NCI-H128 (cell line): ENCODE measurements around the gene KRT23.

Experiments used
- DNase-seq: peaks from one replicate; lab custom pipeline; 2025; ENCODE audit not compliant: unreplicated experiment; lab: John Stamatoyannopoulos, UW

Gene KRT23

DNA sequence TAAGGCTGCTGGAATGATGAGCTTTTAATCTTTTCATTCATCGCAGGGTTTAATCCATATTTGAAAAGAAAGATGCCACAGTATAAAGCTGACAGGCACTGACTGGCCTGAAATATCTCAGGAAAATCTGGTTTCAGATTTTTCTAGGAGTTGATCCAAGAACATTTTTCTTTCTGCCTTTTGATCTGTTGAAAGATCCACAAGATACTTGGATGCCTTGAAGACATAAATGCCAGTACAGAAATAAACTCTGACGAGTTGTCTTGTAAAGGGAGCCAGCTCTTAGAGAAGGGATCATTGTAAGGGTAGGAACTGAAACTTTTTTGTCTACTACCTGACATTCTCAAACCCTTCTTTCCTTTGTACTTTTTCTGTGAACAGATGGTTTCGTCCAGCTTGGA lies 27.0 kb downstream of the KRT23 start:
- DNase-seq = no peak

DNA sequence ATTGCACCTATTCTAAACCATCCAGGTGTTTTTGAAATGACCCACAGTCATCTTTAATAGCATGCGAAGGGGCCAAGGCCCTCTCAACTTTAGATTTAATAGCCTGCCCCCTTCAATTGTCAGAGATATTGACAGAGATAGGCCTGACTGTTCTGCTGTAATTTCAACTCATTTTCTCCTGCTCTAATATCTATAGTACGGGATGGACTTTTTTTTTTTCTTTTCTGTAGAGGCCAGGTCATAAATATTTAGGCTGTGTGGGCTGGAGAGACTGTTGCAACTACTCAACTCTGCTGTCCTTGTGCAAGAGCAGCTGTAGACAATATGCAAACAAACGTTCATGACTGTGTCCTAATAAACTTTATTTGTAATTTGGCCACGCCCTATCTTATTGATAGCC lies 27.7 kb downstream of the KRT23 start:
- no peak for DNase-seq

DNA sequence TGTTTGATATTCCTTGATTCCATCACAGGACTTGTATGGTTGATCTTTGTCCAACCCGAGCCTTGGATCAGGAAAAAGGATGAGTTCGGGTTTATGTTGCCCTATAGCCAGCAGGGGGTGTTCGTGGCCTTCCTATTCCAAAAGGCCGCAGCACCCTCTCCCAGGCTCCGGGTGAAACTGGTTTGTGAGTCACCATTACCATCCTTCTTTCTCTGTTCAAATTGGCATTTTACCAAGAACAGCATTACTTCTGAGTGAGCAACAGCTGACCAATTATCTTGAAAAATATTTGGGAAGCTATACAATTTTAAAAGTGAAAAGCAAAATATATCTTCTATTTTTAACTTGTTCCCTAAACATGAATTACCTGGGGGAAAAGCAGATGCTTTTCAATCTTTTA lies 28.1 kb downstream of the KRT23 start:
- DNase-seq = peak; percentile 23

DNA sequence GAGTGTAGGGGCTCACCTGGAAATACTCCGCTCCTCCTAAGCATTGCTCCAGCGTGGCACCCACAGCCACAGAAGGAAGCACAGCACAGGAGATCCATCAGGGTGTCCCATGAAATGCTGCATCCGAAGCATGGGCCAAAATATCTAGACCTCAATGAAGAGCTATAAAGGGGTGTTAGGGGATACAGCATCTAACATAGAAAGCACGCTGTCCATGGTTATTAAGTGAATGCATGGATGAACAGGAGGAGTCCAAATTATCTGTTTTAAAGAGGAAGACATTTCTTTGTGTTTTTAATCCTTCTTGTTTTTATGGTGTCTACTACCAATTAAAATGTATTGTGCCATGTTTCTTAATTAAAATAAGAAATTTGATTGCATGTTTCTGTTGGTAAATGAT lies 30.8 kb downstream of the KRT23 start:
- DNase-seq = no peak

DNA sequence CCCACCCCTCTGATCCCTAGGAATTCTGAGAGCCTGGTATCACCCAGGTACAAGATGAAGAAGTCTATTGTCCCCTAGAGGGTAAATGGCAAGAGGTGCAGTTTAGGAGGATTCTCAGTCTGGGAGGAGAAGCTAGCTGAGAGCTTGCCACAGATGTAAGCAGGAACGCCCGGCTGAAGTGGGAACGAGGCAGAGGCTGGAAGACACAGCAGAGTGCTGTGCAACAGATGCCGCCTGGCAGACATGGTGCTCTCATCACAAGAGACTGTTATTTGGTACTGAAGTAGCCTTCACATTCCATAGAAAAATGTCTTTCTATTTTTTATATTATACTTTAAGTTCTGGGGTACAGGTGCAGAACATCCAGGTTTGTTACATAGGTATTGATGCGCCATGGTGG lies 32.1 kb downstream of the KRT23 start:
- DNase-seq = no peak

DNA sequence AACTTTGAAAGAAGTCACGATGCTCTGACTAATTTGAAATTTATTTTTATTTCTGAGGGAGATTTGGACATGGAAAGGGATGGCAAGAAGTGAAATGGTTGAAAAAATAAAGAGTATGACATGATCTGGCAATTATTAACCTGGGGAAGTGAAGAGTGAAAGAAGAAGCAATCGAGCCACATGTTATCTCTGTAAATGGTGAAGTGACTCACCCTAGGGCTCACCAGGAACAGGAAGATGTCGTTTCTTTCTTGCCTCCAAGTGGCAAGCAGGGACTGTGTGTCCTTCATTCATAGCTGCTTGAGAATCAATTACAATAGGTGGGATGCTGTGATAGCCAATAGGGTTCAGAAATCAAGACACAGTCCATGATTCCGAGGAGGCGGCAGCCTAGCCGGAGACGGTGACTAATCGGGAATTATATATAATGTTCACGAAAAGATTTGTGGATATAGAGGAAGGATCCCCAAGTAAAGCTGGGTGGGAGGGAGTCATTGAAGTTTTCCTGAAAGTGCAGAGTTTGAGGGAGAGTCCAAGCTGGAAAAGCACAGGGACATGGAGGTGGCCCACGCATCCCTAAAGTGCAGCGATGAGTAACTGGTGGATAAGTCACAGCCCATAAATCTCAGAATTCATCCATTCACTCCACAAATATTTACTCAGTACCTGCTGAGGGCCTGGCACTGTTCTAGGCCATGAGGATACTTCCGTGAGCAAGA lies 34.2 kb downstream of the KRT23 start:
- DNase-seq = no peak

DNA sequence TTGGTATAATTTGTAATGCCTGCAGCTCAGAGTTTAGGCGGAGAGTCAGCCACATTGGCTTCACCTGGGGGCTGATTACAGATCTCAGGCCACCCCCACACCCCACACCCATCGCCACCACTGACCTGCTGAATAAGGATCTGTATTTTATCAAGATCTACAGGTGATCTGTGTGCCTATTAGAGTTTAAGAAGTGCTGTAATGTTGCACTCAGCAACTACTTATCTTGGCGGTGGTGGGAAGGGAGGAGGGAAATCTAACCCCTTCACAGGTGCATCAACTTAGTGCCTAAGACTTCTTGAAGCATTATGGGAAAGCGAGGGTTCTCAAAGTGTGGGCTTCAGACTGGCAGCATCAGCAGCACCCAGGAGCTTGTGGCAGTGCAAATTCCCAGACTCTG lies 34.9 kb downstream of the KRT23 start:
- no peak for DNase-seq

DNA sequence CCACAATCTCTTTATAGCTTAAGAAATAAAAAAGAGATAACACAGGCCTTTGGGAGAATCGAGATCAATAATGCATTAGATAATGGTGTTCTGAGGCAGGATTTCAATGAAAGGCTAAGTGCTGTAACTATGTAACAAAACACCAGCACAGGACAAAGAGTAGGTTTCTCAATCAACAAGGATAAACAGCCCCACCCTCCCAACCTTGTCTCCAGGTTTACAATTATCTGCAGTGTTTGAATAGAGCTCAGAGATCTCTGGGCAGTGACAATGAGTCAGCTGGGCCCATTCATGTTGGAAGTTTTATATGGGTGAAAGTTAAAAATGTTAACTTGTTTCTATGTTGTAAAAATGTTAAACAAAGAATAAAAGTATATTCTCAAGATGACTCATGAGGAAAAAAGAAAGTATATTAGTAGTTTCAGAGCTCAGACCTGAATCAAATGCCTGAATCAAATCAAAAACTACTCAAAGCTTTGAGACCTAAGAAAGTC lies 35.4 kb downstream of the KRT23 start:
- DNase-seq = no peak

DNA sequence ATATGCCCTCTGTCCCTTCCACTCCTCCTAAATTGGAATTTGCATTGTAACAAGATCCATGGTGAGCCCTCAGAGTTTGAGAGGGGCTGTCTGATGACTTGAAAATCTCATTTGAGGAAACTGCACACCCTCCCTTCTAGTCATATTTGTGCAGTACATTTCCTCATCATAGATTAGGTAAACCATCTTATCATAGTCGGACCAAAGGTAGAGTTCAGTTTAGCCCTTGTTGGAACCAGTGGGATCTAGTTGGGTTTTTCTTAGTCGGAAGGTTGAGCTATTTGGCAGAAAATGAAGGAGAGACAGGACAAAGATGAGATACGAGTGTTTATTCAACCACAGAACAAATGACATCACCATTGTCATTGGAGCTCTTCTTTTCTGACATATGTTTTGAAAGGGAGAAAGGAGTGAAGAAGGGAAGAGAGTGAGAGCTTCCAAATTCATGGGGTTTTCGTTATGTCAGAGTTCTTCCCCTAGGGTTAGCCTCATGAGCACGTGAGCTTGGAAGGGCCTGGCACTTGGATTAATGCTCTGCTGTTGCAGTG lies 36.6 kb downstream of the KRT23 start:
- DNase-seq = no peak

DNA sequence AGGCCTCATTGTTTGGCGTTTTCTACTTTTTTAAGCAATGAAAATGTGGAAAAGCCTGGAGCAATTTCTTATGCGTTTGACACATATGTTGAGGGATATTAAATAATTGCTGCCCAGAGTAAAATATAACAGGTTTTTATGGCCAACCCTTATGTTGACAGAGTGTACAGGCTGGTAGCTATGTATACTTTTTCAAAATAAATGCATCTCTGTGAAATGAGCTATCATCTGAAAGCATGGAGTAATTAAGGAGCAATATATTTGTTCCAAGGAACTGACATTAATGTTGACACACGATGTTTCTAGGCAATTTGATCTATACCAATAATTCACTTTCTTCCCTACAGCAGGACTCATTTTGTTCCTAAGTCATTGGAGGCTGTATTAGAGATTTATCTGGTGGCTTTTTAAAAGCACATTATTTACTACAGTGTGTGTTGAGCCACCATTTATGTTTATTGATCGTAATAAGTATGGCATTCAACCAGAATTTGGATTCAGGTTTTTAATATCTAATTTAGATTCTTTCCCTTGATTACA lies 40.5 kb downstream of the KRT23 start:
- no peak for DNase-seq

DNA sequence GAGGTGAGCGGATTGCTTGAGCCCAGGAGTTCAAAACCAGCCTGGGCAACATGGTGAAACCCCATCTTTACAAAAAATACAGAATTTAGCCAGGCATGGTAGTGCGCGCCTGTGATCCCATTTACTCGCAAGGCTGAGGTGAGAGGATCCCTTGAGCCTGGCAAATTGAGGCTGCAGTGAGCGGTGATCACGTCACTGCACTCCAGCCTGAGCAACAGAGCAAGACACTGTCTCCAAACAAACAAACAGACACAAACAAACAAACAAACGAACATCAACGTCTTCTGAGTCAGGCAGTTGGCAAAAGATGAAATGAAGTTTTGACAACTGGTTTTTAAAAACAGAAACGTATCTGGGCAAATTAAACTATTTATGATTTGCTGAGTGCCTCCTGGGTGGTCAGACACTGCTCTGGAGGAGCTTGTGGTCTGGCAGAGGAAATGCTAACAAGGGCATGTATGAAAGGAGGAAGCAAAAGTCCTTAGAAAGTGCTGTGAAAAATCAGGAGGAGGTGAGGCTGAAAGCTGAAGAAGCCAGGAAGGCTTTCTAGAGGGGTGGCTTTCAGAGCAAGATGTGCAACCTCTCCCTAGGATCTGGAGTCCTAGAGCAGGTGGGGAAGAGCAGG lies 42.2 kb downstream of the KRT23 start:
- no peak for DNase-seq

DNA sequence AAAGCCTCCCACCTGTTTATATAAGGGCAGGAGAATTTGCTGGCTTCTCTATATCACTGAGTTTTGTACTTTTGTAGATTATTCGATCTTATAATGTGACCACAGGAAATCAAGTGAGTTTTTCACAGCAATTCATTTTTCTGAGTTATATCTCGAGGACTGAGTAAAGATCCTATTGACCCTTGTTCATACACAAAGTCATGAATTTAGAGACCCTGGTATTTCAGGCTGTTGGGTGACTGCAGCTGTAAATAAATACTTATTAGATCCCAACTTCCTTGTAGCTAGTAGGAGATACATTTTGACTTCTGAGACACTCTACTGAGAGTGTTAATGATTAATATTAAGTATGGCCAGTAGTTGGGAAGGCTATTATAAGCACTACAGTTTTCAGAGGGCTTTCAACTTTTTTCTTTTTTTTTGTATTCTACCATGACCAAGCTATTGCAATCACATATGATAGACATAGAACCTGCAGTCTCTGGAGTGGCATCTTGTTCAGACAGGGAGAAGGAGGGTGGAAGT lies 49.2 kb downstream of the KRT23 start:
- DNase-seq = no peak

DNA sequence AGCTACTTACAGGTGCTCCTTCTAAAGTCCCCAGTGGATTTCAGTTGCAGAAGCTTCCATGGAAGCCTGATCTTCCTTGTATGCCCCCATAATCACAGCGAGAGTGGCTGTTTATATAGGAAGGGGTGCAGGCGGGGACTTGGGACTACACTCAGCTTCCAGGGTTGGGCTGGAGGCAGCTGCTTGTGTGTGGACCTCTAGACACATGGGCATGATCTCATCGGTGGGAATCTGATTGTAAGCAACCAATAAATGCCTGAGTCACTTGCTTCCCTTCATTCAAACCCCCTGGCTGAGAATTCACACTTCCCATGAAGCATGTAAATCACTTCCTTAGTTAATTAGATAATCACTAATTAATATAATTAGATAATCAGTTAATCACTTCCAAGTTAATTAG lies 51.4 kb downstream of the KRT23 start:
- no peak for DNase-seq

DNA sequence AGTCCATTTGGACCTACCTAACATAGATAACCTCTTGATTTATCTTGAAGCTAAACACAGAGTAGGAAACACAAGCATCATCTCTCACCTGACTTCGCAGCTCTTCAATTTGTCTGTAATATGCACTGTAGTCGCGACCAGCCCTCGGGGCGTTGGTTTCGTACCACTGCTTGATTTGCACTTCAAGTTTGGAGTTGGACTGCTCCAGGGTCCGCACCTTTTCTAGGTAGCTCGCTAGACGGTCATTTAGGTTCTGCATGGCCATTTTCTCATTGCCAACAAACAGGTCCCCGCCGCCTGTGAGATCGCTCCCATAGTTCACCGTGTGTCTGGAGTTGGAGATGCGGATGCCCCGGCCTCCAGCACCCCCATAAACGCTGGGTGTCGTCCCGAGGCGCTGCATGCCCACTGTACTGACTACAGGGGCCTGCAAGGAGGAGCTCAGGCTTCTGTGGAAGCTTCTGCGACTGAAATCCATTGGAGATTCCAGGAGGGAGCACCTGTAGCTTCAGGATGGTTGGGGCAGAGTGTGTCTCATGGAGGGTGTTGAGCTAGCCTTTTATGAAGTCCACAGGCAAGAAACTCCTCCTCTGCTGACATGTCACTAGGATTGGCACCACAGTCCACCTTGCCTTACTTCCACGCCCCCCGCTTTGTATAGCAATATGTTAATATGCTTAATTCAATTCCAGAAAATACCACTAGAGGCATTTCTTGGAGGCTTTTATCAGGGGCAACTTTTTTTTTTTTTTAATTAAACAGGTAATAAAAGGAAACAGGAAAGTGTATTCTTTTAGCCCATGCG lies 52.5 kb downstream of the KRT23 start, which contains the start of gene KRT20:
Gene KRT20, minus strand, starts transcription at position 535 of the 805 bp plus-strand sequence. Its CDS starts 57 bp downstream, at position 478.
- no peak for DNase-seq

DNA sequence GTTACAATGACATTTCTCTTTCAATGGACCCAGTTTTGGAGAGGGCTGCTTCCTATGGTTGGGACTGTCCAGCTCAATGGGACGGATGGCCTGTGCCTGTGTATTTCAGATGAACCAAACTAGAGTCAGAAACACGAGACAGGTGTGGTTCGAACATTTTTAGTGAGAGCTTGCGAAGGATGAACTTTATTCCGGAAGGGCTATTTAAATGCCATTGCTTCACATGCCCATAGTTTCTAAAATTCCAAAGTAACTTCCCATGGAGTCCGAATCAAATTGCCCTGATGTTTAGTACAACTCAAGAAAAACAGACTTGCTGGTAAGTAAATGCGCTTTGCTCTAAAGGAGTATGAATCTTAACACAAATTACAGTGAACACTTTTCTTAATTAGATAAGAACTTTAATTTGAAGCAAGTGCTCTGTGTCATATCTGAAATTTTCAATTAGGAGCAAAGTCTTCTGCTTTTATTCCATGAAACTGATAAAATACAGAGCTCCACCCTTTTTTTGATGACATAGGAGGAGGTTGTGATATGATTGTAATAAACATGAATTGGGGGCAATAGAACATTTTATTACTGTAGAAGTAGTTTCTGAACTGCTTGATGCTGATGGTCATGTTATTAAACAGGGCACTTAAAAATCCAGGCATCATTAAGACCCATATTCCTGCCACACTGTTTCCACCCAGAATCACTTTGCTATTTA lies 53.7 kb downstream of the KRT23 start:
- DNase-seq = no peak

DNA sequence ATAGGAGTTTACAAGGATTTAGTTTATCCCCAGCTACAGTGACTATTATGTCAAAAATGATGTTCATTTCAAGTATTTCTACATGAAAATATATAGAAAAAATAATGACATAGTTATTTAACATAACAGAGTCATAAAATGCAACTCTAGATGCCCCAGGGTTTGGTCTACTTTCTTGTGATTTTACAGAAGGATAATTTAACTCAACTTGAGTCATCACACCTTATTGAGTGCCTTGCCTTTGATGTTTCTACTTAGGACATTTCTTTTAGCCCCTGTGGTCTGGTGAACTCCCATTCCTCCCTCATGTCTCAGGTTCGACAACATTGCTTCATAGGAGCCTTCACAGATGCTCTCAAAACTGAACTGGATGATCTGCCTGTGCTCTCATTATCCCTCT lies 54.4 kb downstream of the KRT23 start:
- no peak for DNase-seq

DNA sequence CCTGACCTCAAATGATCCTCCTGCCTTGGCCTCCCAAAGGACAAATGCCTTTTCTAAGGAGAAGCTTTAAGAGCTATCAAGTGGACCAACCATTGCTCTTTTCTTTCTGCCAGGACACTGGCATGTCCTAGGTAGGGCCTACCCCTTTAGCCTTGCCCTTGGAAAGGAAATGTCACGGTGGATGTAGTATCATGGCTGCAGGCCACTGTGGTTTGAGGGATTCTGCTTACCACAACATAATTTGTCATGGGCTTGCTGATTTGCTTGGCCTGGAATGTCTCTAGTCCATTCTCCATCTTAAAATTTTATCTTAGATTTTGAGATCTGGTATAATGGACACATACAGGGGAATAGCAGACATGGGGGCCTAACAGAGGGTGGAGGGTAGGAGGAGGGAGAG lies 58.4 kb downstream of the KRT23 start:
- DNase-seq = no peak

DNA sequence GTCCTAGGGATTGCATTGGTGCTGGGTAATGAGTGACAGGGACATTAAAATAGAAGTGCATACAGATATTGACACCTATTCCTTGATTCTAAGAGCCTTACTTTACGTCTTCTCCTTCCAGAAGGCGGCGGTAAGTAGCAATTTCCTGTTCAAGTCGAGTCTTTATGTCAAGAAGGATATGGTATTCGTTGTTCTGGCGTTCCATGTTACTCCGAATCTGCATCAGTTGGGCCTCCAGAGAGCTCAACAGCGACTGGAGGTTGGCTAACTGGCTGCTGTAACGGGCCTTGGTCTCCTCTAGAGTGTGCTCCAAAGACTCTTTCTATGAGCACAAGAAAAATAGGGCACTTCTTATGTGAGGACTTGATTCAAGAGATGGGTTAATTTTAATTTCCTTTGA lies 59.4 kb downstream of the KRT23 start:
- DNase-seq = no peak

DNA sequence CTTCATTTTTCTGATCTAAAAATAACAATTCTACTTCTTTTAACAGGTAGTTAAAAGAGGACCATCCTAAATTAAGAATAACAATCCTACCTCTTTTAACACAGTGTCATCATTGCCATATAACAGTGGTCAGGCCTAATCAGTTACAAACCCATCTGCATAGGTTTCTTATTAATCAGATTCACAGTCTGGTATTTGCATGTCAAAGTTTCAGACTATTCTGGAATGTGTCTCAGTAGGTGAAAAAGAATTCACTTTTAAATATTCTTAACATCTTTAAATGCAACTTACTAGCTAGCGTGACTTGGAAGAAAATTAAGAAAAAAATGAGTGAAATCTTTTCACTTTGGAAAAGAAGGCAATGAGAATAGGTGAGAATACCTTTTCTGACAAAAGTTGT lies 63.6 kb downstream of the KRT23 start:
- no peak for DNase-seq

DNA sequence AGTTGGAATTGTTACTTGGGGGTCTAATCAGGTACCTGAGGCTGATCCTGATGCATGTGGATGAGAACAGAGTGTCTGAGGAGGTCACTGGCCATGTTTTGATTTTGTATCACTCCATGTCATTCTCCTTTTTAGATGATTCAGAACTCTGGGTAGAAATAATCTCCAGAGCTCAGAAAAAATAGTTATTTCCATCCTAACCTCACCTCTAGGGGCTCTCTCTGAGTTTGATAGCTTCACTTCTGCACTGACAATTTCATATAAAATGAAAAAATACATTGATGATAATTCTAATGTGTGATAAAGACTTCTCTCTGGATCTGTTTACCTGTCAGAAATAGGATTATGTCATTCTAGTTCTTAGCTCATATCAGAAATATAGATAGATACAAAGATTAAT lies 64.2 kb downstream of the KRT23 start:
- DNase-seq = no peak
